Activated naive CD8-positive, alpha-beta T cell treated with anti-CD3 and anti-CD28 coated beads, Interleukin-2, amount 50 U/mL, for 24 hours (primary cell): ENCODE results near the gene PPP1R2C.

Experiments used
- ATAC-seq: fragments of 150-1000 bp; cut with Tn5 transposase; one replicate; pipeline ENCODE4 v1.10.0; 2021
- DNase-seq: peaks from one replicate; pipeline ENCODE4 v3.0.0; 2021
- H3K27ac Mint-ChIP-seq: one replicate; pipeline ENCODE4 v1.8.0; 2021; ENCODE audit warnings: mild to moderate bottlenecking, mixed read lengths
- H3K27me3 Mint-ChIP-seq: one replicate; pipeline ENCODE4 v1.8.0; 2021; ENCODE audit warnings: mixed read lengths
- H3K36me3 Mint-ChIP-seq: one replicate; pipeline ENCODE4 v1.8.0; 2021; ENCODE audit warnings: low read depth, mixed read lengths
- H3K4me1 Mint-ChIP-seq: one replicate; pipeline ENCODE4 v1.8.0; 2021; ENCODE audit warnings: mixed read lengths
- H3K4me3 Mint-ChIP-seq: one replicate; pipeline ENCODE4 v1.8.0; 2021; ENCODE audit warnings: mild to moderate bottlenecking, moderate library complexity, mixed read lengths
- H3K9me3 Mint-ChIP-seq: one replicate; pipeline ENCODE4 v1.8.0; 2021; ENCODE audit warnings: mixed read lengths

The PPP1R2C gene

DNA sequence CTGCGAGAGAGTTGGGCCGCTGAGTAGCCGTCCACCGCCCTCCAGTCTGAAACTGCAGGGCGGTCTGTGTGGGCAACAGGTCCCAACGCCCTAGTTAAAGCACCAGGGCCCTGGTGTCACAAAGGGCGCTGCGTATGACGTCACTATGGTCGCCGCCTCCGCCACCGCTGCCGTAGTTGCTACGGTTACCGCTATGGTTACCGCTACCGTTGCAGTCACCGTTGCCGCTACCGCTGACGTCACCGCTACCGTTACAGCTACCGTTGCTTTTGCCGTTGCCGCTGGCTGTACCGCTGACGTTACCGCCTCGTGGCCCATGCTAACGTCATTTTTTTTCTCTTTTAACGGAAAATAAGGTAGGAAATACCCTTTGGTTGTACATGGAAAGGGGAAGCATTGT lies at the start of gene PPP1R2C:
Gene PPP1R2C (minus strand): TSS at position 68 of the 400 bp plus-strand sequence. CDS start 84 bp downstream, outside the sequence.
- Mint-ChIP-seq H3K4me3 (no peak within 1 kb of the TSS), H3K27ac (no peak within 1 kb of the TSS), H3K4me1 (peaks cover 3% of the 10 kb centered on the region), H3K9me3 (peaks cover 5% of the 10 kb centered on the region), H3K27me3 (no peaks in the 10 kb centered on the region), H3K36me3 (no peaks in the 10 kb centered on the region)
- DNase-seq (no peak), ATAC-seq (no peak)

DNA sequence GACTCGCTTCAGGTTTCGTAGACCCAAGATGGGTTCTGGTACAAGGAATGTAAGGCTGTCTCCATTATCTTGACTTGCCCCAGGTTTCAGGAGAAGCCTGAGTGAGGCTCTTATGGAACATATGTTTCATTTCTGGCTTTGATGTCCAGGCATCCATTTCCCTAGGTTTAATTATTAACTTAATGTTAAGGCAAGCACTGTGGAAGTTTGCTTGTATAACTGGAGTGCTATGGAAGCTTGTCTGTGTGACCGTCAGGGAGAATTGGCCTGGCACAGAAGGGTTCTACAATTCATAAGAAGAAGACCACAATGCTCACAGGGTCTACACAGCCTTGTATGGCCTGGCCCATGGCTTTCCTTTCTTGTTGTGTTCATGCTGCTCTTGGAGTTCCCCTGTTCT lies 47.2 kb upstream of the PPP1R2C start:
- Mint-ChIP-seq H3K4me1 (peaks cover 4% of the 10 kb centered on the region), H3K27ac (no peak overlapping the region)

DNA sequence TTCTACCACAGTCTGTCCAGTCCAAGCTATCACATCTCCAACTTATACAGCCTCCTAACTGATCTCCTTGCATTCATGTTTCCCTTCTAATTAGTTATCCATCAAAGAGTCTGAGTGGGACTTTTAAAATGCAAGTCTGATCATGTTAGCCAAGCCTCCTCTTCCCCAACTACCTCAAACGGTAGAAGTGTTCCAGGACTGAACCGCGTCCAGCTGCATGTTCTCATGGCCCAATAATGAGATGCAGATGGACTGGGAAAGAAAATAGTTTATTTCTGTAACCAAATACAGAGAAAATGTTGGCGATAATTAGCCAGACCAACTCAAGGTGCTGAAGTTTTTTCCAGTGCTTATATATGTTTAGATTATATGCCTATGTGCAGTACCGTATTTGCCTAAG lies 46.6 kb upstream of the PPP1R2C start:
- ATAC-seq (no peak), DNase-seq (no peak)
- H3K27me3 Mint-ChIP-seq, result no peaks in the 10 kb centered on the region
- peaks cover 4% of the 10 kb centered on the region for H3K4me1 Mint-ChIP-seq
- H3K9me3 Mint-ChIP-seq, result no peaks in the 10 kb centered on the region
- H3K27ac Mint-ChIP-seq, result no peak overlapping the region
- no peak overlapping the region for H3K4me3 Mint-ChIP-seq
- no peaks in the 10 kb centered on the region for H3K36me3 Mint-ChIP-seq

More for the DNA sequence above, 47.2 kb upstream of the PPP1R2C start:
- Mint-ChIP-seq H3K4me3 (no peak overlapping the region), H3K36me3 (no peaks in the 10 kb centered on the region), H3K9me3 (no peaks in the 10 kb centered on the region), H3K27me3 (no peaks in the 10 kb centered on the region)
- ATAC-seq (no peak), DNase-seq (no peak)

DNA sequence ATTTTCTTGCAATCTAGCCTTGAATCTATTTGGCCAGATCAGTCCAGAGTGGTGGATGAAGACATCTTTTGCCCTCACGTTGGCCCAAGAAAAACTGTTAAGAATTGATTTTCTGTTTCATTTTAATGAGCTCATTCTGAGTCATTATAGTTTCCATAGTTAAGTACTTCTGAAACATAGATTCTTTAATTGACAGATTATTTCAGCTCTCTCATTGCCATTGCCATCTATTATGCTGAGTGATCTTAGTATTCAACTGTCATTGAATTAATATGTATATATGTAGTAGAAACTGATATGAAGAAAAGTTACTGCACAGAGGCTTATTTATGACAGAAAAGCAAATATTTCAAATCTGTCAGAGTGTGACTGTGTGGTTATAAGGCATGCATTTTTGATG lies 45.5 kb upstream of the PPP1R2C start:
- no peak overlapping the region for H3K27ac Mint-ChIP-seq

DNA sequence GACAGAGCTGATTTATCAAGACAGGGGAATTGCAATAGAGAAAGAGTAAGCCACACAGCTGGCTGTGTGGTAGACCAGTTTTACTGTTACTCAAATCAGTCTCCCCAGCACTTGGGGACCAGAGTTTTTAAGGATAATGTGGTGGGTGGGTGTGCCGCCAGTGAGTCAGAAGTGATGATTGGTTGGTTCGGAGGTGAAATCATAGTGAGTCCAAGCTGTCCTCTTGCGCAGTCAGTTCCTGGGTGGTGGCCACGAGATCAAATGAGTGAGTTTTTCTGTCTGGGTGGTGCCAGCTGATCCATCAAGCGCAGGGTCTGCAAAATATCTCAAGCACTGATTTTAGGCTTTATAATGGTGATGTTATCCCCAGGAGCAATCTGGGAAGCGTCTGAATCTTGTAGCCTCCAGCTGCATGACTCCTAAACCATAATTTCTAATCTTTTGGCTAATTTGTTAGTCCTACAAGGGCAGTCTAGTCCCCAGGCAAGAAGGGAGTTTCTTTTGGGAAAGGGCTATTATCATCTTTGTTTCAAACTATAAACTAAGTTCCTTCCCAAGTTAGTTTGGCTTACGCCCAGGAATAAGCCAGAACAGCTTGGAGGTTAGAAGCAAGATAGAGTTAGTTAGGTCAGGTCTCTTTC lies 44.0 kb upstream of the PPP1R2C start:
- no peak for ATAC-seq
- Mint-ChIP-seq H3K27ac (no peak overlapping the region), H3K36me3 (no peaks in the 10 kb centered on the region), H3K27me3 (no peaks in the 10 kb centered on the region), H3K9me3 (no peaks in the 10 kb centered on the region), H3K4me3 (no peak overlapping the region), H3K4me1 (peaks cover 4% of the 10 kb centered on the region)
- DNase-seq, result no peak

More for the DNA sequence above, 45.5 kb upstream of the PPP1R2C start:
- Mint-ChIP-seq H3K9me3 (no peaks in the 10 kb centered on the region), H3K27me3 (no peaks in the 10 kb centered on the region), H3K36me3 (no peaks in the 10 kb centered on the region), H3K4me3 (no peak overlapping the region), H3K4me1 (peaks cover 4% of the 10 kb centered on the region)
- ATAC-seq (no peak), DNase-seq (no peak)

DNA sequence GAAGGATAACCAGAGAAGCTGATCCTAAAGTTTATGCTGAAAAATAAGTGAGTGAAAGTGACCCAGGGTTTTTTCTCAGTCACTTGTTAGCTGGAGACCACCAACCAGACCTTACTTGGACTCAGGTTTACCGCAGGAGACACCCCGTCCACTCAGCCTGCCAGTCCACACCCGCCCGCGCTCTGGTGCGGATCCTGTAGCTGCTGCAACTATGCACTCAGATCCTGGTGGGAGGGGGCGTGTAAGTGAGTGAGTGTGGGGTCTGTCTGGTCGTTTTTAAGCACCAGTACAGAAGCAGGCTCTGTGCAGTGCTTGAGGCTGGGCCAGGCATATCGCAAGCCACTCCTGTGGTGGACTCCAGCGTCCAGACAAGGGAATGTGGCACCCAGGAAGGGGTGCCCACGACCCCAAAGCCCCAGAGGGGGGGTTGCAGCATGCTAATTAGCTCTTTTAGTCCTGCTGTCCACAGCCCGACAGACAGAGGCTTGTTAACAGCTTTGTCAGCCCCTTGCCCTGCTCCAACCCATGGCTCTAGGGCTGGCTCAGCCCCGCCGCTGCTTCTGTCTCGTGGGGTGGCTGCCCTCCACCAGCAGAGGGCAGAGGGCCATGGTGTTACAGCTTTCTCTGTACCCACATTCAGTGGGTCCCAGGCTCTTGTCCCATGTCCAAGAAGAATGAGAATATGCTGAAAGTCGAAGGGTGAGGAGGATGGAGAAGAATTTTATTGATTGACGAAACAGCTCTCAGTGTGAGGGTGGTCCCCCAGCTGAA lies 40.4 kb upstream of the PPP1R2C start:
- Mint-ChIP-seq H3K4me1 (no peaks in the 10 kb centered on the region), H3K27me3 (no peaks in the 10 kb centered on the region), H3K9me3 (peaks cover 13% of the 10 kb centered on the region), H3K27ac (no peak overlapping the region), H3K36me3 (no peaks in the 10 kb centered on the region), H3K4me3 (no peak overlapping the region)
- DNase-seq (no peak), ATAC-seq (no peak)

DNA sequence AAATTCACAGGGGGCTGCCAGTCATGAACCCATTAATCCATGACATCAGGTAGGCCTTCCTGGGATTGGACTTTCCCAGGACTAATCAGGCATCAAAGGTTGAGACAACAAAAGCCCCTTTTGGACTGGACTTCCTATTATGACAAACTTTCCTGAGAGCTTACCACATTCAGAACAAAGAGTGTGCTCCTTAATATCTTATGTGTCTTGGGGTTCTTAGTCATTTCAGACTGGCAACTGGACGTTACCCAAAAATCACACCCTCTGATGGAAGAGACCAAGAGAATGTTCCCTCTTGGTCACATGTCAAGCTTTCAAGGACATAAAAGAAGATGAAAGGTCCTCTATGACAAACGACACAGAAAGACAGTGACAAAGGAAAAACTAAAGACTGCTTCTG lies 31.6 kb upstream of the PPP1R2C start:
- Mint-ChIP-seq H3K4me1 (peaks cover 2% of the 10 kb centered on the region), H3K9me3 (peaks cover 7% of the 10 kb centered on the region), H3K4me3 (no peak overlapping the region), H3K27me3 (no peaks in the 10 kb centered on the region), H3K27ac (no peak overlapping the region), H3K36me3 (no peaks in the 10 kb centered on the region)
- DNase-seq (no peak), ATAC-seq (no peak)

DNA sequence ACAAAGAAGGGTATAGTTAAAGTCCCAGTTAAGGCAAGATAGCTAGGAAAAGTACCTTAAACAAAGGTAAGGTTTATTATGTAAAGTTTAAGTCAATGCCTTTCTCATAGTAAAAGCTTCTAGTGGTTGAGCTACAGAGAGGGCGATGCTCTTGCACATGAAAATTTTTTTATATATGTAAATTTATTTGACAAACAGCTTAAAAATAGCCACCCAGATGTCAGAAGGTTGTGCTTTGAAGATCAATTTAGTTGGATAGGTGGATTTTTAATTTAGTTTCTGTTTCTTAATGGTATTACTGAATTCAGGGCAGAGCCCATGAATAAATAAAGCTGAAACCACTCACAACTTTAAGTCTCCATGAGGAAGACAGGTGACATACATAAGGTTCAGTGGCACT lies 29.4 kb upstream of the PPP1R2C start:
- ATAC-seq (no peak), DNase-seq (no peak)
- Mint-ChIP-seq H3K4me3 (no peak overlapping the region), H3K4me1 (peaks cover 2% of the 10 kb centered on the region), H3K27me3 (no peaks in the 10 kb centered on the region), H3K27ac (no peak overlapping the region), H3K9me3 (no peaks in the 10 kb centered on the region), H3K36me3 (no peaks in the 10 kb centered on the region)

DNA sequence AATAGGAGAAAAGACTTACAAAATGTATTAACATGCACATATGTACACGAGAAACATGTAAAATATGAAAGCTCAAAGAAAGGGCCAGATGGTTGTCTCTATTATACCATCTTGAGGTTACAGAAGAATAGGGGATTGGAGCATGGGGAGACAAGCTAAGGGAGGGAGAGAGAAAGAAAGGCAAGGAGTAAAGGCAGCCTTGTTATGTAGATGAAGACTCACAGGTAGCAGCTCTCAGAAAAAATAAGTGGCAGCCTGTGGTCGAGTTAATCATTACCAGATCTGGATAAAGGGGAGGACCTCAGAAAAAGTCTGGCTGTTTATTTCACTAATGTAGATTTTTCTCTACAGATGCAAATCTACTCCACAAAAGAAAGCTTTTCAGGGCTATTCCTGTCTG lies 26.6 kb upstream of the PPP1R2C start:
- peaks cover 2% of the 10 kb centered on the region for H3K36me3 Mint-ChIP-seq
- no peak overlapping the region for H3K27ac Mint-ChIP-seq

DNA sequence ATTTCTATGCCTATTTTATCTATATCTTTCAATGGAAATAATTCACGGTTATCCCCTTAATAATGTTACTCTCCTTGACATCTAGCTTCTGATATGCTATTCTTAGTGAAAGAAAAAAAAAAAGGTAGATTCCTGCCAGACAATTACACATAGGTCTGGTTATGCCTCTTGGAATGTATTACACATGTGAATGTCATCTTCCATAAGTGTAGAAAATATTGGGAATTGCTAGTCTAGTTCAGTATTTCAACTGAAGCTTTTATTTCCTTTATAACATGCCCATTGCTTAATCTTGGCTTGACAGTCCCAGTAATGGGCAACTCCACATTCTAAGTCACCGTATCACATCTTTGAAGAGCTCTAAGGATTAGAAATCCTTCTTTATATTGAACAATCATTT lies 25.4 kb upstream of the PPP1R2C start:
- DNase-seq, result no peak
- Mint-ChIP-seq H3K27me3 (no peaks in the 10 kb centered on the region), H3K4me3 (no peak overlapping the region), H3K9me3 (no peaks in the 10 kb centered on the region), H3K27ac (no peak overlapping the region), H3K4me1 (peaks cover 4% of the 10 kb centered on the region), H3K36me3 (peaks cover 2% of the 10 kb centered on the region)
- no peak for ATAC-seq

More for the DNA sequence above, 26.6 kb upstream of the PPP1R2C start:
- no peak for DNase-seq
- Mint-ChIP-seq H3K27me3 (no peaks in the 10 kb centered on the region), H3K9me3 (no peaks in the 10 kb centered on the region), H3K4me3 (no peak overlapping the region), H3K4me1 (peaks cover 4% of the 10 kb centered on the region)
- ATAC-seq, result no peak

DNA sequence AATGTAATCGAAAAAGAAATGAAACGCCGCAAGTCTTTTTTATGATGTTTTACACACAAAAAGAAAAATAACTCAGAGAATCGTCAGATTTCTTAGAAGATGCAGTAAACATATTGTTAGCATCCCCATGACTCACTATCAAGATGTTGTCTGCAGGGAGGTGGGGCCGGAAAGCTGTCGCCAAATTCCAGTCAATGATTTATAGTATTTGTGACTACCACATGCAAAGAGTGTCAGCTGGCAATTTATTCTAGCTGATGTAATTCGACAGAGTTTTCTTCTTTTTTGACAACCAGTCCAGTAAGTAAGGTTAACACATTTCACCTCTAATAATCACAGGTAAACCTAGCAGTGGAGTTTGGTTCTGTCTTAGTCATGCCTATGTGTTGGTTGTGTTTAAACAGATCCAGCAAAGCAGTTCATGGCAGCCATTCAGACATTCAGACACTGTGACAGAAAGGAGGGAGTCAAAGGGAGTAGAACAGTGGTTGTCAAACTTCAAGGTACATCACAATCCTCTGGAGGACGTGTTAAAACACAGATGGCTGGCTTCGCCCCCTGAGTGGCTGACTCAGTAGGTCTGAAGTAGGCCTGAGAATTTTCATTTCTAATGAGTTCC lies 19.8 kb upstream of the PPP1R2C start:
- Mint-ChIP-seq H3K4me3 (no peak overlapping the region), H3K27ac (no peak overlapping the region), H3K36me3 (peaks cover 2% of the 10 kb centered on the region), H3K4me1 (peaks cover 4% of the 10 kb centered on the region), H3K9me3 (peaks cover under 1% of the 10 kb centered on the region), H3K27me3 (no peaks in the 10 kb centered on the region)
- DNase-seq (no peak), ATAC-seq (no peak)

DNA sequence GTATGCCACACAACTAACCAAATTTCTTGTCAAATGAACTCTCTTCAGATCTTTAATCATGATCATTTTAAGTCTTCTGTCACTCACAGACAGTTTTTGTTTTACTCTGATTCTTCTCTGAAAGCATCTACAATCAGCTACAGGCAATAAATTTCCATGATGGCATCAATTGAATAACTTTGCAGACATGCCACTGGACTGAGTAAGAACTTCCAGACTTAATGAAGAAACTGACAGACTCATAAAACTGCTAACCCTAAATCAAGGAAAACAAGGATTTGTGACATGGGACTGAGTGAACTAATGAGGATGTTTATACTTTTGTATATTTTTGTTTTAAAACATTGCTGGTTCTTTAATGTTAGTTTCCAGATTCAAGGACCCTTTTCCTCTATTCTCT lies 5.5 kb upstream of the PPP1R2C start:
- no peak overlapping the region for H3K4me3 Mint-ChIP-seq
- peaks cover 5% of the 10 kb centered on the region for H3K9me3 Mint-ChIP-seq
- no peaks in the 10 kb centered on the region for H3K4me1 Mint-ChIP-seq
- ATAC-seq (no peak), DNase-seq (no peak)
- H3K27ac Mint-ChIP-seq, result no peak overlapping the region
- H3K27me3 Mint-ChIP-seq, result no peaks in the 10 kb centered on the region
- H3K36me3 Mint-ChIP-seq, result no peaks in the 10 kb centered on the region

DNA sequence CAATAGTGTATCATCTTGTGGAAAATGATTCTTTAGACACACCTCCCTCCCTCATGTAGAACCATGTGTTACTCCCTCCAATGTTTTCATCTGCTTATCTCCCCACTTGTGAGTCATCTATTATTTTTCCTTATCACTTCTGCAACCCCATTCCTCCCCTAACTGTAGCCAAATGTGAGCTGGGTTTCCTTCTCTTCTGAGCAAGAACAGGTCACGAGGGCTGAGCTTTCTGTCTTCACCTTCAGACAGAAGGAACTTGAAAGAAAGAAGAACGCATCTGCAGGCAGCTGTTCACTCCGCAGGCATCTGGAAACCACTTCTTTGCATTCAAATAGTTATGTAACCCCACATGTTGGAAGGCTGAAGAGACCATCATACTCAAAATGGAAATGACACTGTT lies 1.8 kb downstream of the PPP1R2C start:
- DNase-seq (no peak), ATAC-seq (no peak)
- H3K27me3 Mint-ChIP-seq, result no peaks in the 10 kb centered on the region
- H3K4me3 Mint-ChIP-seq, result no peak overlapping the region
- H3K27ac Mint-ChIP-seq, result no peak overlapping the region
- peaks cover 8% of the 10 kb centered on the region for H3K4me1 Mint-ChIP-seq
- H3K36me3 Mint-ChIP-seq, result no peaks in the 10 kb centered on the region
- peaks cover 5% of the 10 kb centered on the region for H3K9me3 Mint-ChIP-seq

DNA sequence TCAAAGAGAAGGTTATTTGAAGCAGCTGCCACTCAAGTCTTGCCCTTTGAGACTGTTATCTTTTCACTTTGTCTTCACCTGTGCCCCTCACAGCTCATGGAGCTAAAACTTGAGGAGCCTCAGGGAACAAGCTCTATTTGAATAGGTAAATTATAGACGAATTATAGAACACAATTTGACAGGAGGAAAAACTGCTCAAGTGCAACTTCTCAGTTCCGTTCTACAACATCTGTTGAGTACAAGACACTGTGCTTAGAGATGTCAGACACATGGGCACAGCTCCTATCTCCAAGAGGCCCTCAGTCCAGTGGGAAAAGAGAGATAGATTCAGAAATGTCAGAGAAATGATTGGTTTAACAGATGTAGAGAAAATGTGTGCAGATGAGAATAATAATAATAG lies 5.1 kb downstream of the PPP1R2C start:
- Mint-ChIP-seq H3K4me1 (peaks cover 8% of the 10 kb centered on the region), H3K27me3 (no peaks in the 10 kb centered on the region), H3K27ac (no peak overlapping the region), H3K36me3 (no peaks in the 10 kb centered on the region), H3K9me3 (no peaks in the 10 kb centered on the region), H3K4me3 (no peak overlapping the region)
- ATAC-seq (no peak), DNase-seq (no peak)
